Measurements from ENCODE around the gene NMRK2.

DNA sequence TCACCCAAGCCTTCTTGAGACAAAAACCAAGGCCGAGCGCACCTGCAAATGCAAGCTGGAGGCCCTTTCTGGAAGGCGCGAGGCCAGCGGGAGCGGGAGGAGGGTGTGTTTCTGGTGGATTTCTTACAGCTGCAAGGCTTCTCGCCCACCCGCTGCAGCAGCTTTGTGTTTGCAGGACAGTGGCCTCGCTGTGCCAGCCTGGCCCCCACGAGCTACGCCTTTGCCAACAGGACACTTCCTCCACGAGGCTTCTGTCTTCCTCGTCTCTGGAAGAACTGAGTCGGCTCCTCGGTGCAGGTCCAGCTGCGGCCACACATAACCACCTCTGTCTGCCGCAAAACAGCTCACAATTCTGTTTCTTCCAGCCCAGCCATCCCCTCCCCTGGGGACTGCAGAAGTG lies 42.3 kb upstream of the NMRK2 start:
- TF ChIP-seq, protein P1, sequence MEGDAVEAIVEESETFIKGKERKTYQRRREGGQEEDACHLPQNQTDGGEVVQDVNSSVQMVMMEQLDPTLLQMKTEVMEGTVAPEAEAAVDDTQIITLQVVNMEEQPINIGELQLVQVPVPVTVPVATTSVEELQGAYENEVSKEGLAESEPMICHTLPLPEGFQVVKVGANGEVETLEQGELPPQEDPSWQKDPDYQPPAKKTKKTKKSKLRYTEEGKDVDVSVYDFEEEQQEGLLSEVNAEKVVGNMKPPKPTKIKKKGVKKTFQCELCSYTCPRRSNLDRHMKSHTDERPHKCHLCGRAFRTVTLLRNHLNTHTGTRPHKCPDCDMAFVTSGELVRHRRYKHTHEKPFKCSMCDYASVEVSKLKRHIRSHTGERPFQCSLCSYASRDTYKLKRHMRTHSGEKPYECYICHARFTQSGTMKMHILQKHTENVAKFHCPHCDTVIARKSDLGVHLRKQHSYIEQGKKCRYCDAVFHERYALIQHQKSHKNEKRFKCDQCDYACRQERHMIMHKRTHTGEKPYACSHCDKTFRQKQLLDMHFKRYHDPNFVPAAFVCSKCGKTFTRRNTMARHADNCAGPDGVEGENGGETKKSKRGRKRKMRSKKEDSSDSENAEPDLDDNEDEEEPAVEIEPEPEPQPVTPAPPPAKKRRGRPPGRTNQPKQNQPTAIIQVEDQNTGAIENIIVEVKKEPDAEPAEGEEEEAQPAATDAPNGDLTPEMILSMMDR (conservative IDR thresholded peaks at IDR 0.05) = no peak
- TF ChIP-seq ZFX (IDR thresholded peaks at IDR 0.05) = no peak

Measured in C4-2B (cell line).